ENCODE data around the gene ERBB3. TPM values are rescaled to one million over a fixed set of nuclear protein-coding genes. Genes with fewer than 3 reads are reported as not detected.

Gene ERBB3
- total RNA-seq, 1 experiment from 2014 or later, result 64.3 TPM

- TF ChIP-seq FOXP1 (CRISPR knock-in tag; IDR thresholded peaks at IDR 0.05; ENCODE audit: borderline replicate concordance), result 0 out of 2 replicates have a peak, but pooled peaks have one; percentile 28
- no peak for TF ChIP-seq ZNF425 (CRISPR knock-in tag; conservative IDR thresholded peaks at IDR 0.05)
- TF ChIP-seq IRF2 (CRISPR knock-in tag; IDR thresholded peaks at IDR 0.05; ENCODE audit: borderline replicate concordance, low read depth), result no peak
- TF ChIP-seq JUN (CRISPR knock-in tag; IDR thresholded peaks at IDR 0.05), result no peak
- no peak for TF ChIP-seq RELA (CRISPR knock-in tag; IDR thresholded peaks at IDR 0.05; ENCODE audit: borderline replicate concordance)
- TF ChIP-seq GTF2I (CRISPR knock-in tag; conservative IDR thresholded peaks at IDR 0.05), result no peak
- no peak for TF ChIP-seq MLX (CRISPR knock-in tag; IDR thresholded peaks at IDR 0.05)
- no peak for TF ChIP-seq ZBTB21 (CRISPR knock-in tag; IDR thresholded peaks at IDR 0.05; ENCODE audit: borderline replicate concordance)
- no peak for TF ChIP-seq TP53 (CRISPR knock-in tag; IDR thresholded peaks at IDR 0.05)
- peak; percentile 12; the same call in 1 of the 2 replicates for TF ChIP-seq USF1 (CRISPR knock-in tag; IDR thresholded peaks at IDR 0.05)
- TF ChIP-seq TEAD1 (CRISPR knock-in tag; IDR thresholded peaks at IDR 0.05), result peak; percentile 21; the same call in 1 of the 2 replicates
- no peak for TF ChIP-seq NFATC4 (CRISPR knock-in tag; IDR thresholded peaks at IDR 0.05)
- TF ChIP-seq AFF4 (CRISPR knock-in tag; IDR thresholded peaks at IDR 0.05; ENCODE audit: borderline replicate concordance), result no peak
- TF ChIP-seq HMGXB4 (CRISPR knock-in tag; IDR thresholded peaks at IDR 0.05), result peak; percentile 90
- peak; percentile 86; the same call in 1 of the 2 replicates for TF ChIP-seq ZBTB43 (CRISPR knock-in tag; IDR thresholded peaks at IDR 0.05)
- no peak for TF ChIP-seq CBFB (CRISPR knock-in tag; IDR thresholded peaks at IDR 0.05; ENCODE audit: low read depth)
- no peak for TF ChIP-seq HMGA2 (CRISPR knock-in tag; IDR thresholded peaks at IDR 0.05)
- TF ChIP-seq SMAD3 (CRISPR knock-in tag; IDR thresholded peaks at IDR 0.05; ENCODE audit: borderline replicate concordance), result no peak; the same call in 1 of the 2 replicates
- TF ChIP-seq ZNF121 (CRISPR knock-in tag; IDR thresholded peaks at IDR 0.05), result no peak
- TF ChIP-seq NR2C2 (CRISPR knock-in tag; IDR thresholded peaks at IDR 0.05), result no peak
- 0 out of 2 replicates have a peak, but pooled peaks have one; percentile 2 for TF ChIP-seq SP1 (CRISPR knock-in tag; conservative IDR thresholded peaks at IDR 0.05)
- TF ChIP-seq ATF6 (CRISPR knock-in tag; IDR thresholded peaks at IDR 0.05), result no peak
- no peak for TF ChIP-seq STAT6 (CRISPR knock-in tag; conservative IDR thresholded peaks at IDR 0.05; ENCODE audit: low read depth)
These were observed at the start of gene ERBB3 (continued) for GRCh38 chr12:56079723-56080555.
